Subcutaneous preadipocyte (primary cell): ENCODE data around the gene ASIP. TPM values are rescaled to one million over a fixed set of nuclear protein-coding genes. Genes with fewer than 3 reads are reported as not detected.

Source experiments
- total RNA-seq: library from RNA; depleted of rRNA; stranded (reverse); fragments of >200 nt; gene quantifications from 2 replicates; pipeline ENCODE4 v1.2.3, GENCODE V29; 2012

The ASIP gene, protein sequence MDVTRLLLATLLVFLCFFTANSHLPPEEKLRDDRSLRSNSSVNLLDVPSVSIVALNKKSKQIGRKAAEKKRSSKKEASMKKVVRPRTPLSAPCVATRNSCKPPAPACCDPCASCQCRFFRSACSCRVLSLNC
- not detected in 2 replicates for total RNA-seq

DNA sequence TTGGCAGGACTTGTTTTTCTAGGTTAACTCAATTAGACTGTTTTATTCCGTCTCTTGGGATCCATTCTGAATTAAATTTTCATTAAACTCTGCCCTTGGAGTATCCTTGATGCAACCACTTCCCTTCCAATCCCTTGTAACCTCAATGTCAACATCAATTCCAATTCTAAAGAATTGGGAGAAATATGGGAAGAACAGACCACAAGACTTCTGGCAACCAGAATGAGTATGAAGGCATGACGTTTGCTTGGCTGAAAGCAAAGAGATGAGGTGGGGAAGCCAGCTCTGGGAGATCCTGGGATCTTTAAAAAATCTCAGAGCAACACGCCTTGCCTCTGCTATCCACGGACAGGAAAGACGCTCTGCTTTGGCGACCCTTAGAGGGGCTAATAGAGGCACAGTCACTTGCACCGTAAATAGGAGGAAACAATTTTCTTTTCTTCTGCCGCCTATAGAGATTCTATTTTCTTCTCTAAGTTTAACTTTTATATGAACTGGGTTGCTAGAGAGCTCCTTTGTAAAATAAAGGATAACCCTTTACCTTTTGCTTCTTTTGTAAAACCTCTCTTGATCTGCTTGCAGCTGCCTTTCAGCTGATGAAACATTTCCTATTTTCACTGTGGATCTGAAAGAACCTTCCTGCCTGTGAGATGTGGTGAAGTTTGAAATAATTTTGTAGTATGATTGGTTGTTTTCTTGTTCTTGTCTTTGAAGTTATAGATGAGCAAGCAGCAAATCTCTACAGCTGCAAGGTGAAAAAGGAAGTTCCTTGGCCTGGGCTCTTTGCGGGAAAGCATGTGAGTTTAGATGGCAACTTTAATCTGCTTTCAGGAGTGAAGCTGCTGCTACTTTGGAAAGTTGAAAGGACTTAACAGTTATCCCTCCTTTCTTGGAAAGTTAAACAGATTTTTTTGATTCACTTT lies at the start of gene ASIP:
Gene ASIP, plus strand, starts transcription at position 731 of the 923 bp plus-strand sequence. CDS start 18,952 bp downstream, outside the sequence.

DNA sequence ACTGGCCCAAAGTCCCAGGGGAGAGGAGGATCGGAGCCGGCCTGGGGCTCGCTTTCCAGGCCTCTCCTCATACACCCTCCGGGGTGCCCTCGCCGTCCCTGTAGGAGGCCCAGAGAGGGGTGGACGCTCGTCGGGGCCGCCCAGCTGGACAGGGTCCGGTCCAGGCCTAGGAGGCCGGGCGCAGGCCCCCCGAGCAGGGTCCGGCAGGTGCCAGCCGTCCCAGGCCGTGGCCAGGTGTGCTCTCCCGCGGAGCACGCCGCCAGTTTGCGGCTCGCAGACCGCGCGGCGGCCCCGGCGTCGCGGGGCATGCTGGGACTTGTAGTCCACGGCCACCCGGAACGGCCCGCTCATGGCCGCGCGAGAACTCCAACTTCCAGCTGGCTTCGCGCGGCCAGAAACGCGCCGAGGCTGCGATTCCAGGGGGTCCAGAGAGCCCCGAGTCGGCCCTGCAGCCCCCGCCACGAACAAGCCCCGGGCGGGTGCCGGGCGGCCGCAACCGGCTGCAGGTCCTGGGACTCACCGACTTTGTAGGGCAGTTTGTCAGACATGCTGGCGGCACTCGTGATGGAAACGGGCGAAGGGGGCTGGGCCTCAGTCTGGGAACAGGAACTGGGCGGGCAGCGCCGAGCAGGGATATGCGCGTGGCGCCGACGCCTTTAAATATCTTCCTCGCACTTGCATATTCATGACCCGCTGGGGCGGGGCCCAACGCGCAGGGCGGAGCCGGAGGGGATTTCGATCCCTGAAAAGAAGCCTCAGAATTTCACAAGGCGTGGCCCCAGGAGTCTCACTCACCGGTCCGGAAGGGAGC lies 61.7 kb downstream of the ASIP start, which contains the start of gene AHCY:
Gene AHCY, minus strand, starts transcription at position 633 of the 811 bp plus-strand sequence. Its CDS starts 85 bp downstream, at position 548.

Other genes starting within 250 kb of the ASIP start
- 65.4 and 65.7 TPM in 2 replicates for gene RALY, start 247.5 kb upstream of the ASIP start, total RNA-seq
- 80.0 and 80.5 TPM in 2 replicates for gene EIF2S2, start 129.2 kb upstream of the ASIP start, total RNA-seq
- gene AHCY, start 61.9 kb downstream of the ASIP start, total RNA-seq, result 111 and 122 TPM in 2 replicates
- gene ITCH, start 121.8 kb downstream of the ASIP start, total RNA-seq, result 50.3 and 62.2 TPM in 2 replicates